Gastroesophageal sphincter (tissue), 3 donors: ENCODE results near the gene FHIT.

Source experiments
- POLR2AphosphoS5 ChIP-seq: sonication (generic); formaldehyde crosslinking; IDR thresholded peaks from one replicate; pipeline ENCODE4 v1.6.1; 2017; ENCODE audit warnings: antibody characterized with exemption
- TF ChIP-seq, protein P1 (sequence below), 4 experiments: fragments of 200-600 bp in 2 of 4; fragments of 450-650 bp in 2 of 4; sonication (generic) in 1 of 4; IDR thresholded peaks; one replicate each; pipeline ENCODE4 v1.5.1; 2017 to 2019; ENCODE audit warnings: antibody characterized with exemption in 4 of 4, mild to moderate bottlenecking in 2 of 4, moderate library complexity in 2 of 4

DNA sequence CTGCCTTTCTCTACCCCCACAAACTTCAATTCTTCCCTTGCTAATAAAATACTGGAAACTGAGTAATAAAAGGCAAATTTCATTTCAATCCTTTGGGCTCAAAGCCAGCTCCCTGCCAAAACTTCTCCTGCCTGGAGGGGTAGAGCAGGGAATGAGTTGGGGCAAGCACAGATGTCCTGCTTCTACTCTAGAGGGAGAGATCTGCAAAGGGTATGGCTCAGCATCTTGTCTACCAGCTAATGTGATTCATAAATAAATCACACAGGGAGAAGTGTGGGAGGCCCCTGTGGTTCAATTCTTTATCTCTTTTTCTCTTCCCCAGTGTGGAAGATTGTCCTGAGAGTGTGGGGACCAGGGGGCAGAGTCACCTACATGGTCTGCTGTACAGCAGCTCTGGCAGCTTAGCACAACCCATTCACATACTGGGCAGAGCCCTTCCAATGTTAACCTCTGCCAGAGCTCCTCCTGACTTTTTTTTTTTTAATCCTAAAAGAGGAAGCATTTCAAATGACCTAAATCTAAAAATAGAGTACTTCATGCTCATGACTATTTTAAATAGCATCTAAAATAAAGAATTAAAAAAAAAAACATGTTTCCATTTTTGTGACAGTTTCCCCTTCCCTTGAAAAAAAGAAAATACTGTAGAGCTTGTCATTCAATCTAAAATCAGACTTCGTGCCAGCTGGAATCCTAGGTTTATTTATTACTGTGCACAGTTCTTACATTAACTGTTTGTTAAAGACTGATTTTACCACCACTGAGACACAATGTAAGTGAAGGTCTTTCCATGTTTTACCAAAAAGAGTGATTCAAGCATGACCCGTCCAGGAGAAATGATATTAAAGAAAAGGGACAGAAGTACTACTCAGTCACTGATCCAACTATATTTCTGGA, 1117.7 kb downstream of the FHIT start:
- no peak for TF ChIP-seq POLR2AphosphoS5
- TF ChIP-seq, protein P1, sequence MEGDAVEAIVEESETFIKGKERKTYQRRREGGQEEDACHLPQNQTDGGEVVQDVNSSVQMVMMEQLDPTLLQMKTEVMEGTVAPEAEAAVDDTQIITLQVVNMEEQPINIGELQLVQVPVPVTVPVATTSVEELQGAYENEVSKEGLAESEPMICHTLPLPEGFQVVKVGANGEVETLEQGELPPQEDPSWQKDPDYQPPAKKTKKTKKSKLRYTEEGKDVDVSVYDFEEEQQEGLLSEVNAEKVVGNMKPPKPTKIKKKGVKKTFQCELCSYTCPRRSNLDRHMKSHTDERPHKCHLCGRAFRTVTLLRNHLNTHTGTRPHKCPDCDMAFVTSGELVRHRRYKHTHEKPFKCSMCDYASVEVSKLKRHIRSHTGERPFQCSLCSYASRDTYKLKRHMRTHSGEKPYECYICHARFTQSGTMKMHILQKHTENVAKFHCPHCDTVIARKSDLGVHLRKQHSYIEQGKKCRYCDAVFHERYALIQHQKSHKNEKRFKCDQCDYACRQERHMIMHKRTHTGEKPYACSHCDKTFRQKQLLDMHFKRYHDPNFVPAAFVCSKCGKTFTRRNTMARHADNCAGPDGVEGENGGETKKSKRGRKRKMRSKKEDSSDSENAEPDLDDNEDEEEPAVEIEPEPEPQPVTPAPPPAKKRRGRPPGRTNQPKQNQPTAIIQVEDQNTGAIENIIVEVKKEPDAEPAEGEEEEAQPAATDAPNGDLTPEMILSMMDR (IDR thresholded peaks at IDR 0.05): no peak
